ENCODE data around the gene SLC10A7. TPM values are rescaled to one million over a fixed set of nuclear protein-coding genes. Genes with fewer than 3 reads are reported as not detected.

Gene SLC10A7
- total and polyA plus RNA-seq, 7 donors: 1.3 to 5.7 (median 3.9) TPM

- no peak overlapping the region for H3K27ac ChIP-seq
- H3K4me3 ChIP-seq: no peak overlapping the region
- ATAC-seq (no peak), DNase-seq (no peak)
- H3K27me3 ChIP-seq (ENCODE audit: insufficient read depth in 3 of 3, low read length in 2 of 3): no peaks in the 10 kb centered on the region
- WGBS, 3 donors: 66 to 73% (median 67%) methylated on average over 4 of the region's 4 CpGs
- no peaks in the 10 kb centered on the region for H3K9me3 ChIP-seq
- TF ChIP-seq, protein P1, sequence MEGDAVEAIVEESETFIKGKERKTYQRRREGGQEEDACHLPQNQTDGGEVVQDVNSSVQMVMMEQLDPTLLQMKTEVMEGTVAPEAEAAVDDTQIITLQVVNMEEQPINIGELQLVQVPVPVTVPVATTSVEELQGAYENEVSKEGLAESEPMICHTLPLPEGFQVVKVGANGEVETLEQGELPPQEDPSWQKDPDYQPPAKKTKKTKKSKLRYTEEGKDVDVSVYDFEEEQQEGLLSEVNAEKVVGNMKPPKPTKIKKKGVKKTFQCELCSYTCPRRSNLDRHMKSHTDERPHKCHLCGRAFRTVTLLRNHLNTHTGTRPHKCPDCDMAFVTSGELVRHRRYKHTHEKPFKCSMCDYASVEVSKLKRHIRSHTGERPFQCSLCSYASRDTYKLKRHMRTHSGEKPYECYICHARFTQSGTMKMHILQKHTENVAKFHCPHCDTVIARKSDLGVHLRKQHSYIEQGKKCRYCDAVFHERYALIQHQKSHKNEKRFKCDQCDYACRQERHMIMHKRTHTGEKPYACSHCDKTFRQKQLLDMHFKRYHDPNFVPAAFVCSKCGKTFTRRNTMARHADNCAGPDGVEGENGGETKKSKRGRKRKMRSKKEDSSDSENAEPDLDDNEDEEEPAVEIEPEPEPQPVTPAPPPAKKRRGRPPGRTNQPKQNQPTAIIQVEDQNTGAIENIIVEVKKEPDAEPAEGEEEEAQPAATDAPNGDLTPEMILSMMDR (IDR thresholded peaks at IDR 0.05): no peak
- H3K36me3 ChIP-seq (ENCODE audit: insufficient read depth in 1 of 2, low read depth in 1 of 2): no peaks in the 10 kb centered on the region
- intact Hi-C loops (cut with DNase I): no loop called here
- H3K4me1 ChIP-seq: peaks cover 10% of the 10 kb centered on the region
Observed at GRCh38 chr4:146333187-146333894, 188.4 kb downstream of the SLC10A7 start.

- H3K27me3 ChIP-seq (ENCODE audit: insufficient read depth in 3 of 3, low read length in 2 of 3): no peaks in the 10 kb centered on the region
- intact Hi-C loops (cut with DNase I): no loop called here
- H3K27ac ChIP-seq: no peak overlapping the region
- no peaks in the 10 kb centered on the region for H3K36me3 ChIP-seq (ENCODE audit: insufficient read depth in 1 of 2, low read depth in 1 of 2)
- H3K9me3 ChIP-seq: no peaks in the 10 kb centered on the region
- ATAC-seq (no peak), DNase-seq (no peak)
- no peaks in the 10 kb centered on the region for H3K4me1 ChIP-seq
- TF ChIP-seq, protein P1 (IDR thresholded peaks at IDR 0.05): no peak
- H3K4me3 ChIP-seq: no peak overlapping the region
- 89 to 95% (median 92%) methylated on average over 4 of the region's 4 CpGs for WGBS, 3 donors
Observed at GRCh38 chr4:146330392-146330791, 191.3 kb downstream of the SLC10A7 start.

- TF ChIP-seq, protein P1 (IDR thresholded peaks at IDR 0.05): no peak
Observed at GRCh38 chr4:146329050-146329716, 192.6 kb downstream of the SLC10A7 start.

DNA sequence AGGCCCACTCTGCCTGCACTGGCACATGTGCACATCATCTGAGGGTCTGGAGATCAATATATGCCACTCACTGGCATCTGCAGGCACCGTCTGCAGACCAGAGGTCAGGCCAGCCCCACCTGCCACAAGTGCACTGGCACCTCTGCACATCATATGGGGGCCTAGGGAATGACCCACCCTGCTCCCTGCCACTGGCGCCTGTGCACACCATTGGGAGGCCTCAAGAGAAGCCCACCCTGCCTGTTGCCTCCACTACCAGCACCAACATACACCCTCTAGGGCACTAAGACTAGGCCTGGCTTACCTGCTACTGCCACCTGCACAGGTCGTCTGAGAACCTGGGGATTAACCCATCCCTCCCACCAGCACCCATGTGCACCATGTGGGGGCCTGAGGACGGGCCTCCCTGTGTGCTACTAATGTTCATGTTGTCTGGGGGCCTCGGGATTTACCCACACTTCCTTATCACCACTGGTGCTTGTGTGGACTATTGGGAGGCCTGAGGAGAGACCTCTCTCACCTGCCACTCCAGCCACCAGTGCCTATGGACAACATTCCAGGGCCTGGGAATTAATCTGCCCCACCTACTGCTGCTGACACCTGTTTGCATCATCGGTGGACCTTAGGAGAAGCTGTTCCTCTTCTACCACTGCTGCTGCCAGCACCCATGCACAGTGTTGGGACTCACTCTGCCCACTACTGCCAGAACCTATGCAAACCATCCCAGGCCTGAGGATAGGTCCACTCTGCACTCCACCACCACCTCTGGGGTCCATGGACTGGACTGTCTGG lies 193.7 kb downstream of the SLC10A7 start:
- no peak for ATAC-seq
- TF ChIP-seq, protein P1 (IDR thresholded peaks at IDR 0.05): no peak
- Histone ChIP-seq H3K27ac (no peak overlapping the region), H3K4me3 (no peak overlapping the region), H3K9me3 (no peaks in the 10 kb centered on the region), H3K4me1 (no peaks in the 10 kb centered on the region), H3K27me3 (ENCODE audit: insufficient read depth in 3 of 3, low read length in 2 of 3) (no peaks in the 10 kb centered on the region), H3K36me3 (ENCODE audit: insufficient read depth in 1 of 2, low read depth in 1 of 2) (no peaks in the 10 kb centered on the region)
- WGBS, 3 donors: 87 to 92% (median 91%) methylated on average over 6 of the region's 6 CpGs
- intact Hi-C loops (cut with DNase I): no loop called here
- no peak for DNase-seq

More at GRCh38 chr4:146329050-146329716, 192.6 kb downstream of the SLC10A7 start:
- Histone ChIP-seq H3K9me3 (no peaks in the 10 kb centered on the region), H3K36me3 (ENCODE audit: insufficient read depth in 1 of 2, low read depth in 1 of 2) (no peaks in the 10 kb centered on the region), H3K4me1 (no peaks in the 10 kb centered on the region), H3K27me3 (ENCODE audit: insufficient read depth in 3 of 3, low read length in 2 of 3) (no peaks in the 10 kb centered on the region), H3K27ac (no peak overlapping the region), H3K4me3 (no peak overlapping the region)
- ATAC-seq: no peak
- DNase-seq: no peak
- intact Hi-C loops (cut with DNase I): no loop called here
